HG03060 (cell line): Measurements from ENCODE around the gene PSMC2.
A peak's percentile ranks its signal among the peaks of the same experiment; 100 is the strongest.

Experiments
- ATAC-seq: cut with Tn5 transposase; IDR thresholded peaks from one replicate; pipeline ENCODE4 v1.9.1; 2021; ENCODE audit warnings: low read depth, moderate number of reproducible peaks; ENCODE audit not compliant: unreplicated experiment

Gene PSMC2

DNA sequence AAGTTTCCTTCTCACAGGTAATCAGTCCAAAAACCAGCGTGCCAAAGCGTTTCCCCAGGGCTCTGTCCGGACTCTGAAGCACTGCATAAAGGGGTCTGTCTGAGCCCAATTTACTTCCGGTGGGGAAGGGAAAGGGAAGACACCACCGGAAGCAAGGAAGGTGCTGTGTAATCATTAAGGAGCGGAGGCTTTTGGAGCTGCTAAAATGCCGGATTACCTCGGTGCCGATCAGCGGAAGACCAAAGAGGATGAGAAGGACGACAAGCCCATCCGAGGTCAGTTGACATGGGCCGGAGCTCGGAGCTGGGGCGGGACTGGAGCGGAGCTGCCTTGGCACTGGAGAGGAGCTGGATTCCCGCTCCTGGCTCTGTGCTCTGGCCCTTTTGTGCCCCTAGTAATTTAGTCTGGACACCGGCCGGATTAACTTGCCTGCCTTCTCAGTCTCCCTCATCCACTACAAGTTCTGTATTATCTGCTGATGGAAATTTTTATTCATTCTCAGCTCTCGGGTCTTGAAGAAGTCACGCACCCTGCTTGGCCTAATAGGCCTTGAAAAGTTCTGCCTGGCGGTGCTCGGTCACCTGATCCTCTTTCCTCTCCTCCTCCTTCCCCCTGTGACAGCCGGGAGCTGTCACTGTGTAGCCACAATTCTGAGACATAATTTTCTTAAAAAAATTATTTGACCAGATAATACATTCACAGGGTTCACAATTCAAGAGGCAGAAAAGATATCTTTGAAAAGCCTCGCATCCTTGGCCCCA is at the start of gene PSMC2:
Gene PSMC2, plus strand, starts transcription at position 137 of the 761 bp plus-strand sequence. Its CDS starts 69 bp downstream, at position 206.
- ATAC-seq = peak; percentile 64

GRCh38 chr7:103297837-103298179 is 49.6 kb upstream of the PSMC2 start:
- no peak for ATAC-seq

DNA sequence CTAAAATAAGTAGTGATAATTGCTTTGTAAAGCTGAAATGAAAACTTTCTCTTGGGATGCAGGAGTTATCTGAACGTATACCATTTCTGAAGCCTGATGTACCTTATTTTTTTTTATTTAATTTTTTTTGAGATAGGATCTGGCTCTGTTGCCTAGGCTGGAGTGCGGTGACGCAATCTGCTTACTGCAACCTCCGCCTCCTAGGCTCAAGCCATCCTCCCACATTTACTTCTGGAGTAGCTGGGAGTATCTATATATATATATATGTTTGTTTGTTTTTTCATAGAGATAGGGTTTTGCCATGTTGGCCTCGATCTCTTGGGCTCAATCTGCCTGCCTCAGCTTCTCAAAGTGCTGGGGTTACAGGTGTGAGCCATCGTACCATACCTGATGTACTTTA is 47.8 kb upstream of the PSMC2 start:
- ATAC-seq = no peak

DNA sequence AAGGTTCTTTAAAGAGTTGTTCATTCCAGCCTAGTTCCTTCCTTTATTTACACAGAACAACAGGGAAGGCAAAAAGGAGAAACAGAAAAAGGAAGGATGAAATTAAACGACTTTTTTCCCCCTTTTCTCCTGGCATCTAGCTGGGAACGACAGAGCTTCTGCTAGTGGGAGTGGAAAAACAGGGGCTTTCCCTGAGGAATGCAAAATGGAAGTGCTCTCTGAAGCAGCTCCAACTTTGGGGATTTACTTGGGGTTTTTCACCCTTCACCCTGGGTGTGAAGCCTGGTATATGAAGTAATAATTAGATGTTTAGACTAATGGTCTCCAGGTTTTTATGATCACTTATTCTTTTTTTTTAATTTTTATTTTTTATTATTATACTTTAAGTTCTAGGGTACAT is 46.0 kb upstream of the PSMC2 start:
- no peak for ATAC-seq

GRCh38 chr7:103307503-103308231 is 39.8 kb upstream of the PSMC2 start:
- no peak for ATAC-seq

GRCh38 chr7:103314852-103315251 is 32.6 kb upstream of the PSMC2 start:
- ATAC-seq = no peak

- ATAC-seq = no peak
These were observed 31.0 kb upstream of the PSMC2 start for GRCh38 chr7:103316380-103316941.

DNA sequence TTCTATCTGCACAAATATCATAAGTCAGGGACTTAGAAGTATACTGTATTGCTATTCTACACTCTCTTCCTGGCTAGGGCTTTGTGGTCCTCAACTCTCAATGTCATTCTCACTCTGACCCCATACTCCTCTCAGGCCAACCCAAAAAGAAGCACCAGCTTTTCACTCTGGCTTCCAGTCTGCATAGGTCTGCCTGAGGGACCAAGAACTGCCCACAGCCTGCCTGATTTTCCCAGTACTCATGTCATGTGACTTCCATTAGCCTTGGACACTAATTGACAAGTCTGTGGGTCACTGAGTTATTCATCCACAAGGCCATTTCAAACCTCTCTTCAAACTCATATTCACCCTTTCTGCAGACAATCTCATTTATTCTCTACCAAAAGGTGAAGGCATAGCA is 30.4 kb upstream of the PSMC2 start:
- ATAC-seq = no peak

DNA sequence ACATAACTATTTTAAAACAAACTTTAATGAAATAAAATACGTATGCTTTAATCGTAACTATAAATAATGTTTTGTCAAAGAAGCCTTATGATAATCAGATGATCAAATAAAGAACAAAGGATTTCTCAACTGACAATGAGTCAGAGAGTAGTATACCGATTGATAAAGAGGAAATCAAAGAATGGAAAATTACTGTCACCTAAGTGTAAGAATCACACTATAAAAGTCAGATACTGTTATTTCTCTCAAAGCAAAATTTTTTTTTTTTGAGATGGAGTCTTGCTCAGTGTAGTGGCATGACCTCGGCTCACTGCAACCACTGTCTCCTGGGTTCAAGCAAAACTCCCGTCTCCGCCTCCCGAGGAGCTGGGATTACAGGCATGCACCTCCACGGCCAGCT is 21.7 kb upstream of the PSMC2 start:
- no peak for ATAC-seq

GRCh38 chr7:103336761-103337160 is 10.7 kb upstream of the PSMC2 start:
- ATAC-seq = no peak

DNA sequence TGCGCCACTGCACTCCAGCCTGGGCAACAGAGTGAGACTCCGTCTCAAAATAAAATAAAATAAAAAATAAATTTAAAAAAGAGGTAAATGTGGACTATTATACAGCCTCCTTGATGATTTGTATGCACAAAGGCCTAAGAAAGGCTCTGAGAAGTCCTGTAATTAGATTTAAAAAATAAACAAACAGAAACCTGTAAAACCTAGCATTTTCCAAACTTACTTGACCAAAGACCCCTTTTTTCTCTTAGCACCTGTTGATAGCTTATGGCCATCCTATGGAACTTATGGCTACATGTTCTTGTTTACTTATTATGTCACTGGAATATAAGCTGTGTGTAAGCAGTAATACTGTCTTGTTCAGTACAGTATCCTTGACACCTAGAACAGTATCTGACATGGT is 8.6 kb upstream of the PSMC2 start:
- ATAC-seq = no peak

DNA sequence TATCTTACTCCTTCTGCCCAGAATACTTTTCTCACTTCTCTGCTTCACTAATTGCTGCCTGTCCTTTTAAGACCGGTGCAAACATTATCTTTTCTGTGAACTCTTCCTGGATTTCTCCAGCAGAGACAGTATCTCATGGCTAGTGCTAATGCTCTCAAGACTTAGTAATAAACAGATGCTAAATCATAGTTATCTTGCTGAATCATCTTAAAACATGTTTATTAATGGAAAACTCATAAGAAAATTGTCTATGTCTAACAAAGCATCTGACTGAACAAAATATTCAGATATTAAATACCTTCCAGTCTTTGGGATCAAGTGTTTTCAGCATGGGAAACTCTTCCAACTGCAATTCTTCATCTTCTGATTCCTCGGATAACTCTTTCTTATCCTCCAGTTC is 6.0 kb upstream of the PSMC2 start:
- no peak for ATAC-seq

GRCh38 chr7:103343332-103343731 is 4.1 kb upstream of the PSMC2 start:
- ATAC-seq = no peak

GRCh38 chr7:103343758-103344452 is 3.5 kb upstream of the PSMC2 start:
- ATAC-seq = no peak

DNA sequence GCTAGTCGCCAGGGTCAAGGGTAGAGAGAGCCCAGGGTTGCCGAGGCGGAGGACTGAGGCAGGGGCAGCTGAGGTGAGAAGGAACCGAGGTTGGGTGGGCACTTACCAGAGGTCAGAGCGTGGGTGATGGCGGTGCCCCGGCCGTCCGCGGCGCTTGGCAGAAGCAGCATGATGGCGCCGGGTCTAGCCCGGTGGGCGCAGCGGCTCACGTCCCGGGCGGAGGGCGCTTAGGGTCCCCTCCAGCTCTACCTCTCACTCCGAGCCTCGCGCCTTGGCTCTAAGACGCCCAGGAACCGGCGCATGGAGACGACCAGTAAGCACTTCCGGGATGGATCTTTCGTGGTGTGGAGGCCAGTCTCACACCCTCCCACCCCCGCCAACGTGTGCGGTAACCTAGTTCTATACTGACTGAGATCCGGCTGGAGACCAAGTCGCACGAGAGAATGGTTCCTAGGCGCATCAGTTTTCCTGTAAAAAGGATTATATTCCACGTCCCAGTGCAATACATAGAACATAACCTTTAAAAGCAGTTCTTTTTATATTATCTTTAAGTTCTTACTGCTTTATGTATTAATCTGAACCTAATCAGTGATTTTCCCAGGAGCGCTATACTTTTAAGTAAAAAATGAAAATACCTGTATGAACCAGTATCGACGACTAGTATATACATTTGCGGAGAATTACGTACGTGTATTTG is 2.8 kb upstream of the PSMC2 start, which contains the start of gene DNAJC2:
Gene DNAJC2, minus strand, starts transcription at position 315 of the 697 bp plus-strand sequence. Its CDS starts 145 bp downstream, at position 170.
- ATAC-seq = peak; percentile 63

- ATAC-seq = no peak
These were observed 1.0 kb upstream of the PSMC2 start for GRCh38 chr7:103346396-103346795.

DNA sequence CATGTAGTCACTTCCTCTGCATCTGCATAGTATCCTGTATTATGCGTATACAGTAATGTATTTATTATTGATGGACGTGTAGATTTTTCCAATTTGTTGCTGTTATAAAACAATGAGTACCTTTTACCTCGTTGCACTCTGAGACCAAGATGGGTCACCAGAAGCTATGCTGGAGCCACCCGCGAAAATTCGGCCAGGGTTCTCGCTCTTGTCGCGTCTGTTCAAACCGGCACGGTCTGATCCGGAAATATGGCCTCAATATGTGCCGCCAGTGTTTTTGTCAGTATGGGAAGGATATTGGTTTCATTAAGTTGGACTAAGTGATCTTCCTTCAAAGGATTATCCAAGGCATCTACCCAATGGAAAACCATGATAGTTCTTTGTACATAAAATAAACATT is 1.0 kb downstream of the PSMC2 start:
- no peak for ATAC-seq

DNA sequence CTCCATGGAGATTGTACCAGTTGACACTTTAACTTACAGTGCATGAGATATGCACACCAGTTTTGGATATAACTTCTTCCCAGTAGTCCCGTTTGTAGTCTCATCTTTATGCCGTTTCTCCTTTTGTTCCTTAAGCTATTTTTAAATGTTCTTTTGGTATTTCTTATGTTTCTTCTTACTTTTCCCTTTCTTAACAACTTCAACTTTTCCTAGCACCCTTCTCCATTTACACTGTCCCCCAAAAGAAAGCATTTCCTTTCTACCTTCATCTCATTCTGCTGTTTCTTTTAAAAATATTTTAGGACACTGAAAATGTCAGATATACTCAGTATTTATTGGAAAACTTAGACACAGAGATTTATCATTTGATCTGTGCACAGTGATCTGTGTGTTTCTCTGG is 1.5 kb downstream of the PSMC2 start:
- no peak for ATAC-seq

- ATAC-seq = no peak
These were observed 2.4 kb downstream of the PSMC2 start for GRCh38 chr7:103349805-103350204.

- no peak for ATAC-seq
These were observed 22.0 kb downstream of the PSMC2 start for GRCh38 chr7:103369432-103369831.
